ENCODE results near the gene SEPTIN11.

Gene SEPTIN11

DNA sequence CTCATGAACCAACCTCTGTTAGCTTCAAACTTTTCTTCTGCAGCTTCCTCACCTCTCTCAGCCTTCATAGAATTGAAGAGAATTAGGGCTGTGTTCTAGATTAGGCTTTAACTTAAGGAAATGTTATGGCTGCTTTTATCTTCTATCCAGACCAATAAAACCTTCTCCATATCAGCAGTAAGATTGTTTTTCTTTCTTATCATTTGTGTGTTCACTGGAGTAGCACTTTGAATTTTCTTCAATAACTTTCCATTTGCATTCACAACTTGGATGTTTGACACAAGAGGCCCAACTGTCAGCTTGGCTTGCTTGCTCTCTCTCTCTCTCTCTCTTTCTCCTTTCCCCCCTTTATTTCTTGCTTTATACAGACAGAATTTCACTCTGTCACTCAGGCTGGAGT, 28.8 kb upstream of the SEPTIN11 start:
- ATAC-seq = no peak
- no peak for TF ChIP-seq ZNF565 (CRISPR knock-in tag; conservative IDR thresholded peaks at IDR 0.05; ENCODE audit: low read depth)
- TF ChIP-seq ESRRG (CRISPR knock-in tag; IDR thresholded peaks at IDR 0.05) = no peak
- TF ChIP-seq, protein P1, sequence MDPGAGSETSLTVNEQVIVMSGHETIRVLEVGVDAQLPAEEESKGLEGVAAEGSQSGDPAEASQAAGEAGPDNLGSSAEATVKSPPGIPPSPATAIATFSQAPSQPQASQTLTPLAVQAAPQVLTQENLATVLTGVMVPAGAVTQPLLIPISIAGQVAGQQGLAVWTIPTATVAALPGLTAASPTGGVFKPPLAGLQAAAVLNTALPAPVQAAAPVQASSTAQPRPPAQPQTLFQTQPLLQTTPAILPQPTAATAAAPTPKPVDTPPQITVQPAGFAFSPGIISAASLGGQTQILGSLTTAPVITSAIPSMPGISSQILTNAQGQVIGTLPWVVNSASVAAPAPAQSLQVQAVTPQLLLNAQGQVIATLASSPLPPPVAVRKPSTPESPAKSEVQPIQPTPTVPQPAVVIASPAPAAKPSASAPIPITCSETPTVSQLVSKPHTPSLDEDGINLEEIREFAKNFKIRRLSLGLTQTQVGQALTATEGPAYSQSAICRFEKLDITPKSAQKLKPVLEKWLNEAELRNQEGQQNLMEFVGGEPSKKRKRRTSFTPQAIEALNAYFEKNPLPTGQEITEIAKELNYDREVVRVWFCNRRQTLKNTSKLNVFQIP (CRISPR knock-in tag; IDR thresholded peaks at IDR 0.05; ENCODE audit: borderline replicate concordance, low read depth) = no peak
- no peak for TF ChIP-seq SNAI2 (CRISPR knock-in tag; IDR thresholded peaks at IDR 0.05)
- no peak for TF ChIP-seq ZFP30 (CRISPR knock-in tag; IDR thresholded peaks at IDR 0.05)
- TF ChIP-seq, protein P2, sequence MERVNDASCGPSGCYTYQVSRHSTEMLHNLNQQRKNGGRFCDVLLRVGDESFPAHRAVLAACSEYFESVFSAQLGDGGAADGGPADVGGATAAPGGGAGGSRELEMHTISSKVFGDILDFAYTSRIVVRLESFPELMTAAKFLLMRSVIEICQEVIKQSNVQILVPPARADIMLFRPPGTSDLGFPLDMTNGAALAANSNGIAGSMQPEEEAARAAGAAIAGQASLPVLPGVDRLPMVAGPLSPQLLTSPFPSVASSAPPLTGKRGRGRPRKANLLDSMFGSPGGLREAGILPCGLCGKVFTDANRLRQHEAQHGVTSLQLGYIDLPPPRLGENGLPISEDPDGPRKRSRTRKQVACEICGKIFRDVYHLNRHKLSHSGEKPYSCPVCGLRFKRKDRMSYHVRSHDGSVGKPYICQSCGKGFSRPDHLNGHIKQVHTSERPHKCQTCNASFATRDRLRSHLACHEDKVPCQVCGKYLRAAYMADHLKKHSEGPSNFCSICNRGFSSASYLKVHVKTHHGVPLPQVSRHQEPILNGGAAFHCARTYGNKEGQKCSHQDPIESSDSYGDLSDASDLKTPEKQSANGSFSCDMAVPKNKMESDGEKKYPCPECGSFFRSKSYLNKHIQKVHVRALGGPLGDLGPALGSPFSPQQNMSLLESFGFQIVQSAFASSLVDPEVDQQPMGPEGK (CRISPR knock-in tag; IDR thresholded peaks at IDR 0.05; ENCODE audit: borderline replicate concordance) = no peak
- no peak for TF ChIP-seq OSR1 (CRISPR knock-in tag; IDR thresholded peaks at IDR 0.05)
- TF ChIP-seq, protein P3, sequence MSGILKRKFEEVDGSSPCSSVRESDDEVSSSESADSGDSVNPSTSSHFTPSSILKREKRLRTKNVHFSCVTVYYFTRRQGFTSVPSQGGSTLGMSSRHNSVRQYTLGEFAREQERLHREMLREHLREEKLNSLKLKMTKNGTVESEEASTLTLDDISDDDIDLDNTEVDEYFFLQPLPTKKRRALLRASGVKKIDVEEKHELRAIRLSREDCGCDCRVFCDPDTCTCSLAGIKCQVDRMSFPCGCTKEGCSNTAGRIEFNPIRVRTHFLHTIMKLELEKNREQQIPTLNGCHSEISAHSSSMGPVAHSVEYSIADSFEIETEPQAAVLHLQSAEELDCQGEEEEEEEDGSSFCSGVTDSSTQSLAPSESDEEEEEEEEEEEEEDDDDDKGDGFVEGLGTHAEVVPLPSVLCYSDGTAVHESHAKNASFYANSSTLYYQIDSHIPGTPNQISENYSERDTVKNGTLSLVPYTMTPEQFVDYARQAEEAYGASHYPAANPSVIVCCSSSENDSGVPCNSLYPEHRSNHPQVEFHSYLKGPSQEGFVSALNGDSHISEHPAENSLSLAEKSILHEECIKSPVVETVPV (CRISPR knock-in tag; IDR thresholded peaks at IDR 0.05) = no peak
- TF ChIP-seq RARB (CRISPR knock-in tag; IDR thresholded peaks at IDR 0.05) = no peak
- TF ChIP-seq ARNTL (CRISPR knock-in tag; IDR thresholded peaks at IDR 0.05; ENCODE audit: borderline replicate concordance, low read depth) = no peak
- no peak for TF ChIP-seq ZNF70 (CRISPR knock-in tag; IDR thresholded peaks at IDR 0.05)
- TF ChIP-seq ZC3H10 (CRISPR knock-in tag; IDR thresholded peaks at IDR 0.05) = no peak
- TF ChIP-seq, protein P4, sequence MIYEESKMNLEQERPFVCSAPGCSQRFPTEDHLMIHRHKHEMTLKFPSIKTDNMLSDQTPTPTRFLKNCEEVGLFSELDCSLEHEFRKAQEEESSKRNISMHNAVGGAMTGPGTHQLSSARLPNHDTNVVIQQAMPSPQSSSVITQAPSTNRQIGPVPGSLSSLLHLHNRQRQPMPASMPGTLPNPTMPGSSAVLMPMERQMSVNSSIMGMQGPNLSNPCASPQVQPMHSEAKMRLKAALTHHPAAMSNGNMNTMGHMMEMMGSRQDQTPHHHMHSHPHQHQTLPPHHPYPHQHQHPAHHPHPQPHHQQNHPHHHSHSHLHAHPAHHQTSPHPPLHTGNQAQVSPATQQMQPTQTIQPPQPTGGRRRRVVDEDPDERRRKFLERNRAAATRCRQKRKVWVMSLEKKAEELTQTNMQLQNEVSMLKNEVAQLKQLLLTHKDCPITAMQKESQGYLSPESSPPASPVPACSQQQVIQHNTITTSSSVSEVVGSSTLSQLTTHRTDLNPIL (CRISPR knock-in tag; IDR thresholded peaks at IDR 0.05; ENCODE audit: low read depth) = no peak
- TF ChIP-seq ZNF8 (CRISPR knock-in tag; IDR thresholded peaks at IDR 0.05) = no peak
- TF ChIP-seq, protein P5, sequence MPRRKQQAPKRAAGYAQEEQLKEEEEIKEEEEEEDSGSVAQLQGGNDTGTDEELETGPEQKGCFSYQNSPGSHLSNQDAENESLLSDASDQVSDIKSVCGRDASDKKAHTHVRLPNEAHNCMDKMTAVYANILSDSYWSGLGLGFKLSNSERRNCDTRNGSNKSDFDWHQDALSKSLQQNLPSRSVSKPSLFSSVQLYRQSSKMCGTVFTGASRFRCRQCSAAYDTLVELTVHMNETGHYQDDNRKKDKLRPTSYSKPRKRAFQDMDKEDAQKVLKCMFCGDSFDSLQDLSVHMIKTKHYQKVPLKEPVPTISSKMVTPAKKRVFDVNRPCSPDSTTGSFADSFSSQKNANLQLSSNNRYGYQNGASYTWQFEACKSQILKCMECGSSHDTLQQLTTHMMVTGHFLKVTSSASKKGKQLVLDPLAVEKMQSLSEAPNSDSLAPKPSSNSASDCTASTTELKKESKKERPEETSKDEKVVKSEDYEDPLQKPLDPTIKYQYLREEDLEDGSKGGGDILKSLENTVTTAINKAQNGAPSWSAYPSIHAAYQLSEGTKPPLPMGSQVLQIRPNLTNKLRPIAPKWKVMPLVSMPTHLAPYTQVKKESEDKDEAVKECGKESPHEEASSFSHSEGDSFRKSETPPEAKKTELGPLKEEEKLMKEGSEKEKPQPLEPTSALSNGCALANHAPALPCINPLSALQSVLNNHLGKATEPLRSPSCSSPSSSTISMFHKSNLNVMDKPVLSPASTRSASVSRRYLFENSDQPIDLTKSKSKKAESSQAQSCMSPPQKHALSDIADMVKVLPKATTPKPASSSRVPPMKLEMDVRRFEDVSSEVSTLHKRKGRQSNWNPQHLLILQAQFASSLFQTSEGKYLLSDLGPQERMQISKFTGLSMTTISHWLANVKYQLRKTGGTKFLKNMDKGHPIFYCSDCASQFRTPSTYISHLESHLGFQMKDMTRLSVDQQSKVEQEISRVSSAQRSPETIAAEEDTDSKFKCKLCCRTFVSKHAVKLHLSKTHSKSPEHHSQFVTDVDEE (CRISPR knock-in tag; IDR thresholded peaks at IDR 0.05) = no peak

DNA sequence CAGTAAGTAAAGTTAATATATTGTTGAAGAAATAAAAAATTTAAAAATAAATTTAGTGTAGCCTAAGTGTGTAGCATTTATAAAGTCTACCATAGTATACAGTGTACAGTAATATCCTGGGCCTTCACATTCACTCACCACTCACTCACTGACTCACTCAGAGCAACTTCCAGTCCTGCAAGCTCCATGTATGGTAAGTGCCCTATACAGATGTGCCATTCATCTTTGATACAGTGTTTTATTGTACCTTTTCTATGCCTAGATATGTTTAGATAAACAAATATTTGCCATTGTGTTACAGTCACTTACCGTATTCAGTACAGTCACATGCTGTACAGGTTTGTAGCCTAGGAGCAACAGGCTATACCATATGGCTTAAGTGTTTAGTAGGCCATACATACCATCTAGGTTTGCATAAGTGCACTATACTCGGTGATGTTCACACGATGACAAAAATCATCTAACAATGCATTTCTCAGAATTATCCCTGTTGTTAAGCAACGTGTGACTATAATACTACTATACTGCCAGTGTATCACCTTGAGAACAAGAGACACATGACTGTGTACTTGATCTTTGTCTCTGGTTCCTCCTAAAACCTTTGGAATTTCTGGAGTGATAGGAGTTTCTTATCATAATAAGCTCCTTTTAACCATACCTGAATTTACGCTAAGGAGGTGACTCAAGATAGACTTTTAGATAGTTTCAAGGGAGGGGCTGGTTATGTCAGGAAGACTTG, 25.8 kb upstream of the SEPTIN11 start:
- ATAC-seq = no peak
- no peak for TF ChIP-seq ISL1 (CRISPR knock-in tag; IDR thresholded peaks at IDR 0.05)
- no peak for TF ChIP-seq ZFP3 (CRISPR knock-in tag; IDR thresholded peaks at IDR 0.05)
- TF ChIP-seq ARNTL (CRISPR knock-in tag; IDR thresholded peaks at IDR 0.05; ENCODE audit: borderline replicate concordance, low read depth) = no peak
- TF ChIP-seq, protein P3 (CRISPR knock-in tag; IDR thresholded peaks at IDR 0.05) = no peak
- TF ChIP-seq GLIS3 (CRISPR knock-in tag; IDR thresholded peaks at IDR 0.05) = no peak
- TF ChIP-seq SNAI2 (CRISPR knock-in tag; IDR thresholded peaks at IDR 0.05) = no peak
- no peak for TF ChIP-seq ZFP30 (CRISPR knock-in tag; IDR thresholded peaks at IDR 0.05)
- no peak for TF ChIP-seq ZNF70 (CRISPR knock-in tag; IDR thresholded peaks at IDR 0.05)
- no peak for TF ChIP-seq ZC3H10 (CRISPR knock-in tag; IDR thresholded peaks at IDR 0.05)
- no peak for TF ChIP-seq RARB (CRISPR knock-in tag; IDR thresholded peaks at IDR 0.05)
- TF ChIP-seq TCF4 (CRISPR knock-in tag; IDR thresholded peaks at IDR 0.05; ENCODE audit: borderline replicate concordance) = no peak
- no peak for TF ChIP-seq CSDC2 (CRISPR knock-in tag; IDR thresholded peaks at IDR 0.05)
- TF ChIP-seq, protein P5 (CRISPR knock-in tag; IDR thresholded peaks at IDR 0.05) = no peak
- TF ChIP-seq, protein P2 (CRISPR knock-in tag; IDR thresholded peaks at IDR 0.05; ENCODE audit: borderline replicate concordance) = no peak
- TF ChIP-seq PPARA (CRISPR knock-in tag; IDR thresholded peaks at IDR 0.05; ENCODE audit: borderline replicate concordance) = no peak
- no peak for TF ChIP-seq ZNF8 (CRISPR knock-in tag; IDR thresholded peaks at IDR 0.05)
- no peak for TF ChIP-seq ESRRG (CRISPR knock-in tag; IDR thresholded peaks at IDR 0.05)
